Keratinocyte (primary cell): ENCODE measurements around the gene ARL5A.

Experiments used
- EZH2 ChIP-seq: IDR thresholded peaks from one replicate; pipeline ENCODE4 v1.6.1; 2012; ENCODE audit warnings: inconsistent platforms, mild to moderate bottlenecking, low read length, moderate library complexity
- TF ChIP-seq, protein P1 (sequence below), 3 experiments: IDR thresholded peaks in 1 of 3; conservative IDR thresholded peaks in 1 of 3; optimal IDR thresholded peaks in 1 of 3; 2 replicates in 2 of 3; 3 replicates in 1 of 3; pipeline versions ENCODE3 to v1.5.1; 2011; ENCODE audit warnings: low read length in 3 of 3, mild to moderate bottlenecking in 3 of 3, moderate library complexity in 2 of 3, control low read depth in 1 of 3, inconsistent platforms in 1 of 3; ENCODE audit not compliant: insufficient read depth in 2 of 3; ENCODE audit errors: extremely low read depth in 1 of 3

GRCh38 chr2:151862700-151863099 is 34.5 kb upstream of the ARL5A start:
- TF ChIP-seq, protein P1, sequence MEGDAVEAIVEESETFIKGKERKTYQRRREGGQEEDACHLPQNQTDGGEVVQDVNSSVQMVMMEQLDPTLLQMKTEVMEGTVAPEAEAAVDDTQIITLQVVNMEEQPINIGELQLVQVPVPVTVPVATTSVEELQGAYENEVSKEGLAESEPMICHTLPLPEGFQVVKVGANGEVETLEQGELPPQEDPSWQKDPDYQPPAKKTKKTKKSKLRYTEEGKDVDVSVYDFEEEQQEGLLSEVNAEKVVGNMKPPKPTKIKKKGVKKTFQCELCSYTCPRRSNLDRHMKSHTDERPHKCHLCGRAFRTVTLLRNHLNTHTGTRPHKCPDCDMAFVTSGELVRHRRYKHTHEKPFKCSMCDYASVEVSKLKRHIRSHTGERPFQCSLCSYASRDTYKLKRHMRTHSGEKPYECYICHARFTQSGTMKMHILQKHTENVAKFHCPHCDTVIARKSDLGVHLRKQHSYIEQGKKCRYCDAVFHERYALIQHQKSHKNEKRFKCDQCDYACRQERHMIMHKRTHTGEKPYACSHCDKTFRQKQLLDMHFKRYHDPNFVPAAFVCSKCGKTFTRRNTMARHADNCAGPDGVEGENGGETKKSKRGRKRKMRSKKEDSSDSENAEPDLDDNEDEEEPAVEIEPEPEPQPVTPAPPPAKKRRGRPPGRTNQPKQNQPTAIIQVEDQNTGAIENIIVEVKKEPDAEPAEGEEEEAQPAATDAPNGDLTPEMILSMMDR (optimal IDR thresholded peaks at IDR 0.05 in 1 of 3, IDR thresholded peaks at IDR 0.05 in 1 of 3, conservative IDR thresholded peaks at IDR 0.05 in 1 of 3; ENCODE audit: extremely low read depth in 1 of 3, insufficient read depth in 2 of 3, low read length in 3 of 3): no peak
- no peak for TF ChIP-seq EZH2
